HG03520 (cell line): ENCODE data around the gene EML2.
"Not testable (repeated sequence)": the region's sequence is repeated elsewhere in the genome, so short reads cannot be mapped to it uniquely, and the experiment has no call there.

Experiments
- ATAC-seq: cut with Tn5 transposase; IDR thresholded peaks from one replicate; pipeline ENCODE4 v1.9.1; 2021; ENCODE audit warnings: mild to moderate bottlenecking, moderate library complexity; ENCODE audit not compliant: unreplicated experiment

Gene EML2

GRCh38 chr19:45655073-45655472 is 15.9 kb upstream of the EML2 start:
- ATAC-seq, result no peak

- no peak for ATAC-seq
Measured at GRCh38 chr19:45653634-45654033, 14.4 kb upstream of the EML2 start.

- no peak for ATAC-seq
Measured at GRCh38 chr19:45650722-45651121, 11.5 kb upstream of the EML2 start.

GRCh38 chr19:45646345-45646698 is 7.1 kb upstream of the EML2 start:
- no peak for ATAC-seq

- ATAC-seq, result peak; percentile 26
Measured at GRCh38 chr19:45645631-45646344, 6.6 kb upstream of the EML2 start.

GRCh38 chr19:45645068-45645630 is 6.0 kb upstream of the EML2 start:
- ATAC-seq, result no peak

GRCh38 chr19:45643927-45644771 is 5.0 kb upstream of the EML2 start:
- ATAC-seq, result no peak

GRCh38 chr19:45643024-45643926 is 4.1 kb upstream of the EML2 start:
- no peak for ATAC-seq

- ATAC-seq, result peak; percentile 42
Measured at GRCh38 chr19:45641274-45642105, 2.3 kb upstream of the EML2 start.

- no peak for ATAC-seq
Measured at GRCh38 chr19:45640849-45641273, 1.7 kb upstream of the EML2 start.

- no peak for ATAC-seq
Measured at GRCh38 chr19:45637890-45638667, 1.1 kb downstream of the EML2 start.

- no peak for ATAC-seq
Measured at GRCh38 chr19:45636902-45637301, 2.3 kb downstream of the EML2 start.

GRCh38 chr19:45636275-45636674 is 2.9 kb downstream of the EML2 start:
- no peak for ATAC-seq

- ATAC-seq, result no peak
Measured at GRCh38 chr19:45632468-45633196, 6.6 kb downstream of the EML2 start.

GRCh38 chr19:45630463-45630862 is 8.7 kb downstream of the EML2 start:
- no peak for ATAC-seq

- no peak for ATAC-seq
Measured at GRCh38 chr19:45629704-45630103, 9.5 kb downstream of the EML2 start.

- ATAC-seq, result not testable (repeated sequence)
Measured at GRCh38 chr19:45628219-45628618, 11.0 kb downstream of the EML2 start.

GRCh38 chr19:45623984-45624383 is 15.2 kb downstream of the EML2 start:
- no peak for ATAC-seq
